CD14-positive monocyte (primary cell): ENCODE results near the gene SELENOO. TPM values are rescaled to one million over a fixed set of nuclear protein-coding genes. Genes with fewer than 3 reads are reported as not detected.

Source experiments
- DNase-seq, 3 donors: peaks; one replicate each; pipeline ENCODE4 v3.0.0-alpha.2; 2011 to 2022
- H2AFZ ChIP-seq: 2 replicates; pipeline ENCODE4 v1.6.0; 2012; ENCODE audit warnings: mild to moderate bottlenecking, low read depth, low read length, inconsistent platforms; ENCODE audit not compliant: insufficient read depth, poor library complexity, severe bottlenecking
- H3K27ac ChIP-seq, 2 donors: 1 replicate in 1 of 2; 2 replicates in 1 of 2; pipeline ENCODE4 v1.5.1; 2012 to 2013; ENCODE audit warnings: low read length in 2 of 2, control low read depth in 1 of 2, inconsistent platforms in 1 of 2, low read depth in 1 of 2, mild to moderate bottlenecking in 1 of 2
- H3K27me3 ChIP-seq, 2 donors: one replicate each; pipeline versions ENCODE4 v1.6.0 to v1.6.1; 2011 to 2013; ENCODE audit warnings: low read length in 2 of 2; ENCODE audit not compliant: control insufficient read depth in 2 of 2, insufficient read depth in 2 of 2
- H3K36me3 ChIP-seq, 2 donors: replicated peaks in 1 of 2; 1 replicate in 1 of 2; 2 replicates in 1 of 2; pipeline versions ENCODE4 v1.5.1 to v1.6.1; 2012 to 2013; ENCODE audit warnings: low read length in 2 of 2, control low read depth in 1 of 2, inconsistent platforms in 1 of 2, mild to moderate bottlenecking in 1 of 2; ENCODE audit not compliant: insufficient read depth in 2 of 2, control insufficient read depth in 1 of 2
- H3K4me1 ChIP-seq, 2 donors: 1 replicate in 1 of 2; 2 replicates in 1 of 2; pipeline versions ENCODE4 v1.5.1 to v1.6.1; 2012 to 2013; ENCODE audit warnings: low read length in 2 of 2, control low read depth in 1 of 2, inconsistent platforms in 1 of 2, mild to moderate bottlenecking in 1 of 2, moderate library complexity in 1 of 2; ENCODE audit not compliant: insufficient read depth in 2 of 2, control insufficient read depth in 1 of 2
- H3K4me2 ChIP-seq: replicated peaks from 2 replicates; pipeline ENCODE3; 2012; ENCODE audit warnings: low read length, moderate library complexity, mild to moderate bottlenecking; ENCODE audit not compliant: poor library complexity, severe bottlenecking; ENCODE audit errors: extremely low read depth
- H3K4me3 ChIP-seq, 3 experiments: fragments of 200-600 bp in 1 of 3; sonication (generic) in 1 of 3; replicated peaks in 1 of 3; 1 replicate in 2 of 3; 2 replicates in 1 of 3; pipeline ENCODE4 v1.5.1; 2011 to 2013; ENCODE audit warnings: low read length in 3 of 3, mild to moderate bottlenecking in 3 of 3, control low read depth in 2 of 3, low read depth in 2 of 3, inconsistent platforms in 1 of 3, moderate library complexity in 1 of 3
- H3K79me2 ChIP-seq: 2 replicates; pipeline ENCODE4 v1.6.0; 2012; ENCODE audit warnings: mild to moderate bottlenecking, control low read depth, inconsistent platforms, low read length, moderate library complexity; ENCODE audit not compliant: insufficient read depth
- H3K9ac ChIP-seq: 2 replicates; pipeline ENCODE4 v1.6.0; 2017; ENCODE audit warnings: low read length, mild to moderate bottlenecking; ENCODE audit not compliant: insufficient read depth, poor library complexity, severe bottlenecking
- H3K9me3 ChIP-seq, 2 donors: replicated peaks in 1 of 2; 1 replicate in 1 of 2; 2 replicates in 1 of 2; pipeline versions ENCODE4 v1.5.1 to v1.6.1; 2012 to 2013; ENCODE audit warnings: low read length in 2 of 2, control low read depth in 1 of 2; ENCODE audit not compliant: control insufficient read depth in 1 of 2, insufficient read depth in 1 of 2
- H4K20me1 ChIP-seq: 2 replicates; pipeline ENCODE4 v1.6.0; 2012; ENCODE audit warnings: mild to moderate bottlenecking, low read length, control low read depth, moderate library complexity; ENCODE audit not compliant: insufficient read depth
- H3K27ac Mint-ChIP-seq, 7 donors: one replicate each; pipeline ENCODE4 v1.8.0; 2020; ENCODE audit warnings: mild to moderate bottlenecking in 7 of 7, mixed read lengths in 7 of 7, moderate library complexity in 6 of 7, inconsistent platforms in 2 of 7
- H3K27me3 Mint-ChIP-seq, 3 donors: one replicate each; pipeline ENCODE4 v1.8.0; 2021 to 2022; ENCODE audit warnings: low read depth in 3 of 3, mild to moderate bottlenecking in 3 of 3, mixed read lengths in 3 of 3, moderate library complexity in 3 of 3, inconsistent platforms in 1 of 3
- H3K36me3 Mint-ChIP-seq, 2 donors: one replicate each; pipeline ENCODE4 v1.8.0; 2020; ENCODE audit warnings: mixed read lengths in 2 of 2, inconsistent platforms in 1 of 2, mild to moderate bottlenecking in 1 of 2
- H3K4me1 Mint-ChIP-seq: one replicate; pipeline ENCODE4 v1.8.0; 2020; ENCODE audit warnings: mild to moderate bottlenecking, mixed read lengths
- H3K4me3 Mint-ChIP-seq, 2 donors: one replicate each; pipeline ENCODE4 v1.8.0; 2020; ENCODE audit warnings: mild to moderate bottlenecking in 2 of 2, mixed read lengths in 2 of 2, moderate library complexity in 1 of 2
- H3K9me3 Mint-ChIP-seq, 7 donors: one replicate each; pipeline ENCODE4 v1.8.0; 2020 to 2022; ENCODE audit warnings: mixed read lengths in 7 of 7, mild to moderate bottlenecking in 6 of 7, moderate library complexity in 6 of 7, inconsistent platforms in 2 of 7
- CTCF ChIP-seq: fragments of 200-600 bp; IDR thresholded peaks from one replicate; pipeline ENCODE4 v1.8.0; 2022; ENCODE audit warnings: antibody characterized with exemption, mild to moderate bottlenecking
- WGBS: methylation state at CpG from one replicate; pipeline ENCODE4 v1.1.5; 2013; ENCODE audit warnings: missing lambda C conversion rate; ENCODE audit not compliant: insufficient coverage; 5-methylcytosine and 5-hydroxymethylcytosine counted together
- intact Hi-C, 2 donors: fragments of 100-400 bp; cut with micrococcal nuclease; formaldehyde crosslinking; loops; one replicate each; pipeline versions ENCODE4 v1.15.0 to v1.15.1; 2023
- polyA plus RNA-seq, 3 donors: library from polyadenylated mRNA; depleted of rRNA in 1 of 3; unstranded in 2 of 3; stranded (reverse) in 1 of 3; fragments of 300-500 nt in 2 of 3; fragments of >200 nt in 1 of 3; fragmentation: Illumina TruSeq in 2 of 3; gene quantifications; 1 replicate in 2 of 3; 2 replicates in 1 of 3; pipeline ENCODE4 v1.2.3, GENCODE V29; 2012 to 2021

Gene SELENOO
- polyA plus RNA-seq, 3 donors, result 2.7 to 76.9 (median 8.7) TPM

- intact Hi-C loops, result no loop called here
- H3K27me3 ChIP-seq, result no peaks in the 10 kb centered on the region
- no peak overlapping the region for H3K4me3 ChIP-seq
- DNase-seq, result no peak
- Mint-ChIP-seq H3K36me3 (peaks cover 62 to 88% of the 10 kb centered on the region in 2 donors), H3K27ac (no peak overlapping the region), H3K9me3 (no peaks in the 10 kb centered on the region), H3K4me1 (peaks cover 6% of the 10 kb centered on the region), H3K27me3 (no peaks in the 10 kb centered on the region), H3K4me3 (no peak overlapping the region)
- peaks cover 0 to 9% of the 10 kb centered on the region in 2 donors for H3K4me1 ChIP-seq
- no peak overlapping the region for H2AFZ ChIP-seq
- peaks cover 80 to 84% of the 10 kb centered on the region in 2 donors for H3K36me3 ChIP-seq
- H3K27ac ChIP-seq, result no peak overlapping the region
- H3K9ac ChIP-seq, result no peak overlapping the region
- no peaks in the 10 kb centered on the region for H3K79me2 ChIP-seq
- WGBS, result 95% methylated on average over 16 of the region's 19 CpGs
- H4K20me1 ChIP-seq, result peaks cover 40% of the 10 kb centered on the region
- no peak overlapping the region for H3K4me2 ChIP-seq
- TF ChIP-seq CTCF, result peak; percentile 17
- no peaks in the 10 kb centered on the region for H3K9me3 ChIP-seq
These were observed 20.8 kb downstream of the SELENOO start for GRCh38 chr22:50221410-50222300.

GRCh38 chr22:50222508-50222907, 21.7 kb downstream of the SELENOO start:
- Mint-ChIP-seq H3K27me3 (no peaks in the 10 kb centered on the region), H3K27ac (no peak overlapping the region), H3K9me3 (no peaks in the 10 kb centered on the region), H3K4me3 (no peak overlapping the region), H3K4me1 (peaks cover 6% of the 10 kb centered on the region), H3K36me3 (peaks cover 63 to 88% of the 10 kb centered on the region in 2 donors)
- H3K9ac ChIP-seq, result no peak overlapping the region
- H3K79me2 ChIP-seq, result no peaks in the 10 kb centered on the region
- no peak overlapping the region for H2AFZ ChIP-seq
- no peak overlapping the region for H3K4me3 ChIP-seq
- no peak for TF ChIP-seq CTCF
- peaks cover 0 to 9% of the 10 kb centered on the region in 2 donors for H3K4me1 ChIP-seq
- peaks cover 76 to 84% of the 10 kb centered on the region in 2 donors for H3K36me3 ChIP-seq
- intact Hi-C loops, result no loop called here
- no peak overlapping the region for H3K27ac ChIP-seq
- WGBS, result 98% methylated on average over 5 of the region's 8 CpGs
- DNase-seq, result no peak
- H4K20me1 ChIP-seq, result peaks cover 32% of the 10 kb centered on the region
- no peaks in the 10 kb centered on the region for H3K9me3 ChIP-seq
- no peaks in the 10 kb centered on the region for H3K27me3 ChIP-seq
- no peak overlapping the region for H3K4me2 ChIP-seq
